Gastrocnemius medialis (tissue), 4 donors: ENCODE results near the gene VPS9D1.

Source experiments
- CTCF ChIP-seq, 5 experiments: fragments of 450-650 bp in 3 of 5; fragments of 200-600 bp in 2 of 5; sonication (generic) in 2 of 5; IDR thresholded peaks in 4 of 5; conservative IDR thresholded peaks in 1 of 5; 1 replicate in 4 of 5; 2 replicates in 1 of 5; pipeline ENCODE4 v1.5.1; 2016 to 2019; ENCODE audit warnings: antibody characterized with exemption in 5 of 5, mild to moderate bottlenecking in 3 of 5, moderate library complexity in 3 of 5
- POLR2A ChIP-seq, 2 donors: fragments of 450-650 bp; IDR thresholded peaks; one replicate each; pipeline ENCODE4 v1.6.1; 2017; ENCODE audit warnings: antibody characterized with exemption in 2 of 2, mild to moderate bottlenecking in 2 of 2, moderate library complexity in 2 of 2

GRCh38 chr16:89660146-89660545 is 60.6 kb downstream of the VPS9D1 start:
- TF ChIP-seq CTCF (IDR thresholded peaks at IDR 0.05 in 4 of 5, conservative IDR thresholded peaks at IDR 0.05 in 1 of 5) (no peak), POLR2A (IDR thresholded peaks at IDR 0.05) (no peak)
